ENCODE measurements around the gene SORBS2.

- TF ChIP-seq EP300 (IDR thresholded peaks at IDR 0.05), result no peak
- TF ChIP-seq POLR2A (IDR thresholded peaks at IDR 0.05), result no peak
- TF ChIP-seq POLR2AphosphoS5 (IDR thresholded peaks at IDR 0.05), result no peak
- no peak for TF ChIP-seq CTCF (IDR thresholded peaks at IDR 0.05)
These were observed 129.8 kb downstream of the SORBS2 start for GRCh38 chr4:185682236-185682635.
